Stimulated activated CD4-positive, alpha-beta T cell treated with anti-CD3 and anti-CD28 coated beads, TNF-alpha, amount 100 ng/mL, for 24 hours (primary cell): Measurements from ENCODE around the gene POLE3.
"Not testable (repeated sequence)": the region's sequence is repeated elsewhere in the genome, so short reads cannot be mapped to it uniquely, and the experiment has no call there.

Experiments
- DNase-seq, 3 experiments: peaks; one replicate each; pipeline ENCODE4 v3.0.0-alpha.2; 2020; ENCODE audit warnings: low read depth in 3 of 3

The POLE3 gene

GRCh38 chr9:113376634-113377567 is 33.6 kb downstream of the POLE3 start, which contains the start of gene HDHD3:
HDHD3 (minus strand) TSS chr9:113376986; CDS start chr9:113374354, 2,632 bp downstream.
- peak; percentile 42 to 80 (median 56) for DNase-seq

- no peak for DNase-seq
Observed at GRCh38 chr9:113375057-113376023, 35.1 kb downstream of the POLE3 start.

DNA sequence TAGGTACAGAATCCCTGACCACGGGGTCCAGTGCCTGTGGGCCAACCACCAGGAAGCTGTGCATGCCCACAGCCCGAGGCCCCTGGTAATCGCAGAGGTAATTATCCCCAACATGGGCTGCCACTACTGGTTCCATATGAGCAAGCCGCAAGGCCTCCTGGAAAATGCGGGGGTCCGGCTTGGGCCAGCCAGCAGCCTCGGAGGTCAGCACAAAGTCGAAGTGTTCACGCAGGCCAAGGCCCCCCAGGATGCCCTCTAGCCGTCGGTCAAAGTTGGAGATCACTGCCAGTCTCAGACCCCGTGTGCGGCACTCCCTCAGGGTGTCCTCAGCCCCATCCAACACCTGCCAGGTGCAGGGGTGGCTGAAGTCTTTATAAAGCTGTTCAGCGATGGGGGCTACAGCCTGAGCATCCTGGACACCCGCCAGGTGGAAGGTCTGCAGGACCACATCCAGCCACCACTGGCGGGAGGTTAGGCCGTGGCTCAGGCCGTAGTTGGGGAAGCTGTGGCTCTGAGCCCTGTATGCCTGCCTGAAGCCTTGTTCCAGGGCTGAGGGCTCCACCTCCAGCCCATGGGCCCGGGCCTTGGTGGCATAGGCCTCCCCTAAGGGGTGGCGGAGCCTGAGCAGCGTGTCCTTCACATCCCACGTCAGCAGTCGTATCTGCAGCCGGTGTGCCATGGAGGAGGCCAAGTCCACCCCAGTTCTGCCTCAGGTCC is 36.6 kb downstream of the POLE3 start:
- no peak for DNase-seq

DNA sequence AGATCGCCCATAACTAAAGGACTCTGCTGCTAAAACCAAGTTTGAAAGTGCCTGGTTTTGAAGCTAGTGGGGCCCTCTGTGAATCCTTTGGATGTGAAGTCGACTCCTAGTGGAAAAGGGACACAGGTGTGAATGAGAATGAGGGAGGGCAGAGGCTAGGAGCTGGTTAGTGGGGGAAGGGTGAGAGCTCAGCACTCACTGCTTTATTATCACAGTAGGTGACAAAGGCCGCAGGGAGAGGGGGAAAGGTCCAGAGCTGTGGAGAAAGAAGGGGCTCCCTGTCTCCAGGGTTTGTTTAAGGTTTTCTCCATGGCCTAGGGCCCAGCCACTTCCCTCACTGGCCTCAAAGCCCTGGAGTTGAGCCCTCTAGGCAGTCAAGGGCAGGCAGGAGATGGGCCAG is 37.2 kb downstream of the POLE3 start:
- no peak for DNase-seq

DNA sequence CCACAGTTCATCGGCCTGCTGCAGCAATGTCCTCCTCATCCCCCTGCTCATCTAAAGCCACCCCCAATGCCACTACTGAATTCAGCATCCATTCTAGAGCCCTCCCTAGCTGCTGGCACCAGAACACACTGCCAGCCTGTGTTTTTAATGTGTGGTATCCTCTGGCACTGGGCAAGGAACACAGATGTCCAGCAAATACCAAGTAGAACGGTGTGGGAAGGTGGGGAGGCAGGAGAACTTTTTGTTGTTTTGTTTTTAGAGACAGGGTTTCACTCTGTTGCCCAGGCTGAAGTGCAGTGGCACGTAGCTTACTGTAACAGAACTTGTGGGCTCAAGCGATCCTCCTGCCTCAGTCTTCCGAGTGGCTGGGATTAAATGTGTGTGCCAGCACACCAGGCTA is 38.4 kb downstream of the POLE3 start:
- DNase-seq, result no peak

- DNase-seq, result no peak
Observed at GRCh38 chr9:113370806-113371325, 39.6 kb downstream of the POLE3 start.

GRCh38 chr9:113369855-113370140 is 40.7 kb downstream of the POLE3 start:
- no peak for DNase-seq

DNA sequence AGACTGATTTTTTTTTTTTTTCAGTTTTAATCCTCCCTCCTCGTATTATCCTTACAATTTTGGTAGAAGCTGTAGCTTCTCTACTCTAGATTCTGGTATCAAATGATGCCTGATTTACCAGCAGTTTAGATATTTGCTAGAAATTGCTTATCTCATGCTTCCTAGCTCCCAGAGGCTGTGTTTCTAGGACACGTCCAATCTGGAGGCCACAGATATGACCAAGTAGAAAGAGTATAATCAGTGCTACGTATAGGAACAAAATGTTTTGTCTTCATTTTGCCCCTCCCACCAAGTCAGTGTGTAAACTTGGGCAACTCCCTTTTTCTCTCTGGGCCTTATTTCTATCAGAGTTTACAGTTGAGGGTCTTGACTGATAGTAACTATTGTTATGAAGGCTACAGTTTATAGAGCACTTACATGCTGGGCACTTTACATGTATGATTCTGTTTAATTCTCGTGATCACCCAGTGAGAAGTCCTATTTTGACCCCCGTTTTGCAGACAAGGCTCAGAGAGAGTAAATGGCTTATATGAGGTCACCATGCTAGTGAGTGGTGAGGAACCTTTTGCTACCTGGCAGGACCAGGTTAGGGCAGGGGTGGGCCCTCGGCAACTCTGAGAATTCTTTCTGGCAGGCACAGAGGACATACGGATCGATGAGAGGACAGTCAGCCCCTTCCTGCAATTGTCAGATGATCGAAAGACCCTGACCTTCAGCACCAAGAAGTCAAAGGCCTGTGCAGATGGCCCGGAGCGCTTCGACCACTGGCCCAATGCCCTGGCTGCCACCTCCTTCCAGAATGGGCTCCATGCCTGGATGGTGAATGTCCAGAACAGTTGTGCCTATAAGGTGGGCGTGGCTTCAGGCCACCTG is 41.3 kb downstream of the POLE3 start:
- no peak for DNase-seq

DNA sequence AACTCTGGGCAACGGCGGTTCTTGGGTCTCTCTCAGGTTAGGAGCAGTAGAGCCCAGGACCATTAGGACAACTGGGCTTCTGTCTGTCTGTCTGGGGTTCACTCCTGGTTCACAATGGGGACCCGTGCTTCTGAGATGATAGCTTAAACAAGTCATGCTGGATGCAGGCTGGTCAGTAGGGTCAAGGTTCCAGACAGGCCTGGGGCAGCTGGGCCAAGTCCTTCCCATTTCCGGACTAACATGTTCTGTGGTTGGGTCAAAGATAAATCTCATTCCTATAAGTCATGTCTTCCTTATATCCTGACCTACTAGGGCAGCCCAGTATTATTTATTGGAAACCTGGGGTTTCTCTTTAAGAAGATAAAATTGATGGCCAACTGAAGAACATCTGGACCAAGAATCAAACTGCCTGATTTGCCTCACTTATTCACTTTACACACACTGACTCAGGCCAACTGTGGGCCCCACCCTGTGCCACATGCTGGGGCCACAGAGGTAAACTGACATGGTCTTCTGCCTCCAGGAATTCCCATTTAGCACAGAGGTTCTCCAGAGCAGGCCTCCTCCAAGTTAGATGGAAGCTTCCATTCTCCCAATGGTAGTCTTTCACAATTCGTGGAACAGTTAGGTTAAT is 42.0 kb downstream of the POLE3 start:
- DNase-seq, result no peak

DNA sequence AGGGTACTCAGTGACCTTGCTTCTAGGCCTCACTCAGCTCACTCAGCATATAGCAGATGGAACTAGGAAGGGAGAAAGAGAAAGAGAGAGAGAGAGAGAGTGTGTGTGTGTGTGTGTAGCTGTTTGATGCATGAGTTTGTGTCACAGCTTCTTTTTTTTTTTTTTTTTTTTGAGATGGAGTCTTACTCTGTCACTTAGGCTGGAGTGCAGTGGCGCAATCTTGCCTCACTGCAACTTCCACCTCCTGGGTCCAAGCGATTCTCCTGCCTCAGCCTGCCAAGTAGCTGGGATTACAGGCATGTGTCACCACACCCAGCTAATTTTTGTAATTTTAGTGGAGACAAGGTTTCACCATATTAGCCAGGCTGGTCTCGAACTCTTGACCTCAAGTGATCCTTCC is 44.8 kb downstream of the POLE3 start:
- not testable (repeated sequence) for DNase-seq

GRCh38 chr9:113364951-113365350 is 45.5 kb downstream of the POLE3 start:
- no peak for DNase-seq

DNA sequence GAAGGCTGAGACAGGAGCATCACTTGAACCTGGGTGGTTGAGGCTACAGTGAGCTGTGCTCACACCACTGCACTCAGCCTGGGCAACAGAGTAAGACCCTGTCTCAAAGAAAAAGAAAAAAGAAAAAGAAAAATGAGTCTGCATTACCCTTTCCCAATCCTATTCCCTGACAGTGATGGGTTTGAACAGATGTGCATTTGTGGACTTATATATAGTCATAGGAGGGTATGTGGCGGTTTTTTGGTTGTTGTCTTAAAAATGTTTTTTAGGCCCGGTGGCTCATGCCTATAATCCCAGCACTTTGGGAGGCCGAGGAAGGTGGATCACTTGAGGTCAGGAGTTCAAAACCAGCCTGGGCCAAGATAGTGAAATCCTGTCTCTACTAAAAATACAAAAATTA is 47.1 kb downstream of the POLE3 start:
- DNase-seq, result no peak

- DNase-seq, result peak in 1 of 3 experiments; percentile 31
Observed at GRCh38 chr9:113361304-113362018, 49.0 kb downstream of the POLE3 start.

GRCh38 chr9:113360242-113360842 is 50.1 kb downstream of the POLE3 start:
- DNase-seq, result no peak

DNA sequence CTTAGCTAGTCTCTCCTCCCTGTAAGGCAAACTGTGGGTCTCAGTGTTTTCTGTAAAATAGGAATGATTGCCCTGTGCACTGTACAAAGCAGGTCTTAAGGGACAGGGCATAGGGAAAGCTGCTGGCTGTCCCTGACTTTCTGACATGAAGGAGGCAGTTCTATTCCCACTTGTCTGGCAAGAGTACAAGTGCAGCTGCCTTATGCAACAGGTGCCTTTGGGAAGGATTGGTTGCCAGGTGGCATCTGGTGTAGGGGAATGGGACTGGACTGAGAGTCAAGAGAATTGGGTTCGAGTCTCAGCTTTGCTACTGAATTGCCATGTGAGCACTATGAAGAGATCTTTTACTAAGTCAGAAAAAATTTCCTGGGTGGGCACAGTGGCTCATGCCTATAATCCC is 51.1 kb downstream of the POLE3 start:
- DNase-seq, result no peak
